ENCODE results near the gene CLDN10.

Gene CLDN10

DNA sequence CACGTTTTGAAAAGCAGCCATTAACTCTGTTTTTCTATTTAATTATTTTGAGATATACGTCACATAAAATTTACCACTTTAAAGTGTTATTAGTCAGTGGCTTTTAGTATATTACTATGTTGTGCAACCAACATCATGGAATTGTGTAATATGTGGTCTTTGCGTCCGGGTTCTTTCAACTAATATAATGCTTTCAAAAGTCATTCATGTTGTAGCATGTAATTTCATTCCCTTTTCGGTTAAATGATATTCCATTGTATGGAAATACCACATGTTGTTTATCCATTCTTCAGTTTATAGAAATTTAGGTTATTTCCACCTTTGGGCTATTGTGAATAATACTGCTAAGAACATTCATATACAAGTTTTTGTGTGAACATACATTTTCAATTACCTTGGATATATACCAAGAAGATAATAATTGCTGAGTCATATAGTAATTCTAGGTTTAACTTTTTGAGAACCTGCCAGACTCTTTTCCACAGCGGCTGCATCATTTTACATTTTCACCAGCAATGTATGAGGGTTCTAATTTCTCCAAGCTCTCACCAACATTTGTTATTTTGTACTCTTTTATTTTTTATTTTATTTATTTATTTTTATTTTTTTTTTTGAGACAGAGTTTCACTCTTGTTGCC is 28.1 kb upstream of the CLDN10 start:
- H3K9me3 Mint-ChIP-seq = no peaks in the 10 kb centered on the region
- H3K4me3 Mint-ChIP-seq = no peak overlapping the region
- no peaks in the 10 kb centered on the region for H3K4me1 Mint-ChIP-seq (ENCODE audit: low read depth)
- H3K27me3 Mint-ChIP-seq (ENCODE audit: low read depth) = peaks cover 7% of the 10 kb centered on the region
- no peak overlapping the region for H3K27ac Mint-ChIP-seq
- H3K36me3 Mint-ChIP-seq (ENCODE audit: low read depth) = no peaks in the 10 kb centered on the region

DNA sequence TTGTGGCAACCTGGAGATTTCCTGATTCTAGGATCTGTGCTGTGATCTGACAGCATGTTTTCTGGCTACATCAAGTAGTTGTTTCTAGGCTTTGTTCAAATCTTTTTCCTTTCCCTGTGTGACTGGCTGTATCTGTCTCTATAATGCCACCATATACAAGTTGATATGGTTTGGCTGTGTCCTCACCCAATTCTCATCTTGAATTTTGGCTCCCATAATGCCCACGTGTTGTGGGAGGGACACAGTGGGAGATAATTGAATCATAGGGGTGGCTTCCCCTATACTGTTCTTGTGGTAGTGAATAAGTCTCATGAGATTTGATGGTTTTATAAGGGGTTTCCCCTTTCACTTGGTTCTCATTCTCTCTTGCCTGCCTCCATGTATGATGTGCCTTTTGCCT is 24.6 kb upstream of the CLDN10 start:
- H3K36me3 Mint-ChIP-seq (ENCODE audit: low read depth) = no peaks in the 10 kb centered on the region
- H3K9me3 Mint-ChIP-seq = no peaks in the 10 kb centered on the region
- H3K4me1 Mint-ChIP-seq (ENCODE audit: low read depth) = no peaks in the 10 kb centered on the region
- no peak overlapping the region for H3K4me3 Mint-ChIP-seq
- H3K27me3 Mint-ChIP-seq (ENCODE audit: low read depth) = peaks cover 10% of the 10 kb centered on the region
- H3K27ac Mint-ChIP-seq = no peak overlapping the region

DNA sequence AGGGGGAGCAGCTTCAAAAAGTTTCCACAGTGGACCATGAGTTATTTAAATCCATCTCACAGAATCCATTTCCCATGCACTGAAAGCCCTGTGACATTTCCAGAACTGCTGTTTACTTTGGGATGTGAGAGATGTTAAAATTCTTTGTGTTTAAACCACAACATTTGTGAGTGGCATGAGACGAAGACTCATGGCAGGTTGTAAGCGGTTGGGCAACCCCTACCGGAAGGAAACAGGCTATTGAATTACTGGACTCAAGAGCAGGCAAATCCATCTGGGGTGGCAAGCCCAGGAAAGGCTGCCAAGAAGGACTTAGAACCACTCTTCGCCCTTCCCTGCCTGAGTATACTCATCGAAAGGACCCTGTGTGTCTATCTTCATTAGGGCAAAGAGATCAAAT is 22.3 kb upstream of the CLDN10 start:
- no peaks in the 10 kb centered on the region for H3K9me3 Mint-ChIP-seq
- no peak overlapping the region for H3K27ac Mint-ChIP-seq
- no peaks in the 10 kb centered on the region for H3K36me3 Mint-ChIP-seq (ENCODE audit: low read depth)
- peaks cover 10% of the 10 kb centered on the region for H3K27me3 Mint-ChIP-seq (ENCODE audit: low read depth)
- no peaks in the 10 kb centered on the region for H3K4me1 Mint-ChIP-seq (ENCODE audit: low read depth)
- H3K4me3 Mint-ChIP-seq = no peak overlapping the region

DNA sequence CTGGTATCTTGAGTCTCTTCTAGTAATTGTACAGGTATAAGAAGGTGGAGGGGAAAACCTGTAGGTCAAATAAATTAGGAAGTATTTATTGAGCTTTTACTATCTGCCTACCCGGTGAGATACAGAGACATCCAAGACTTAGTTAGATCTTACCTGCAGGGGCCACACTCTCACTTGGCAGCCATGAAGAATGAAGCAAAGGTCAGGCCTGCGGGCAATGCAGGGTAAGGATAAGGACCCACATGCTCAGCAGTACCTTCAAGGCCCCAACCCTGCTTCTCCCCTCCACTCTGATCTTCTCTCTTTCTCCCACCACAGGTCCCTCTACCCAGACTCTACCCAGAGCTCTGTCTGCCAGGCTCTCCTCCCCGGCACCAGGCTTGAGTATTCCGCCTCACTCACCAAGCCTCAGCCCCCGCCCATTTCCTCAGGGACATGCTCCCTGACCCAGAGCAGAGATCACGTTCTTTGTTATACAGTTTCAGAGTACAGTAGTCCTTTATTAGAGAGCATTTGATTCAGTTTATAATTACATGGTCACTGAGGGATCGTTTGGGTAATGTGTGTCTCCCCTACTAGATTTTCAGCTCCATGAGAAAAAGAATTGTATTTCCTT is 18.9 kb upstream of the CLDN10 start:
- Mint-ChIP-seq H3K4me3 (no peak overlapping the region), H3K4me1 (ENCODE audit: low read depth) (no peaks in the 10 kb centered on the region), H3K27ac (no peak overlapping the region), H3K9me3 (no peaks in the 10 kb centered on the region), H3K36me3 (ENCODE audit: low read depth) (no peaks in the 10 kb centered on the region), H3K27me3 (ENCODE audit: low read depth) (peaks cover 10% of the 10 kb centered on the region)

DNA sequence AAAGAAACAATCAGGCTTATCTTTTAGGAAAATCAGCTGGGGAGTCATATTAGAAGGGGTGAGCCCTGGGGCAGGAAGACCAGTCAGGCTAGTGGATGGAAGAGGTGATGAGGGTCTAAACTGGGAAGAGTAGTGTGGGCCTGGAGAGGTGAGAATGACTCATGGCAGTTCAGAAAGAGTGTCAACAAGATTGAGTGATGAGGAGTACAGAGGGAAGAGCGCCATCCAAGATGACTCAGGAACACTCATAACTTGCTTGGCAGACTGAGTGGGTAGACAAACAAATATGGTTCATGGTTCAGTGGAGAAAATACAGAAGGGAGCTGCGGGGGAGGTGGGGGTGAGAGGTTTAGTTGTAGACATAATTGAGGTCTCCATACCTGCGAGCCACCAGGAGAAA is 17.3 kb upstream of the CLDN10 start:
- H3K27me3 Mint-ChIP-seq (ENCODE audit: low read depth) = peaks cover 10% of the 10 kb centered on the region
- H3K36me3 Mint-ChIP-seq (ENCODE audit: low read depth) = no peaks in the 10 kb centered on the region
- no peak overlapping the region for H3K27ac Mint-ChIP-seq
- H3K4me1 Mint-ChIP-seq (ENCODE audit: low read depth) = no peaks in the 10 kb centered on the region
- no peak overlapping the region for H3K4me3 Mint-ChIP-seq
- H3K9me3 Mint-ChIP-seq = no peaks in the 10 kb centered on the region

DNA sequence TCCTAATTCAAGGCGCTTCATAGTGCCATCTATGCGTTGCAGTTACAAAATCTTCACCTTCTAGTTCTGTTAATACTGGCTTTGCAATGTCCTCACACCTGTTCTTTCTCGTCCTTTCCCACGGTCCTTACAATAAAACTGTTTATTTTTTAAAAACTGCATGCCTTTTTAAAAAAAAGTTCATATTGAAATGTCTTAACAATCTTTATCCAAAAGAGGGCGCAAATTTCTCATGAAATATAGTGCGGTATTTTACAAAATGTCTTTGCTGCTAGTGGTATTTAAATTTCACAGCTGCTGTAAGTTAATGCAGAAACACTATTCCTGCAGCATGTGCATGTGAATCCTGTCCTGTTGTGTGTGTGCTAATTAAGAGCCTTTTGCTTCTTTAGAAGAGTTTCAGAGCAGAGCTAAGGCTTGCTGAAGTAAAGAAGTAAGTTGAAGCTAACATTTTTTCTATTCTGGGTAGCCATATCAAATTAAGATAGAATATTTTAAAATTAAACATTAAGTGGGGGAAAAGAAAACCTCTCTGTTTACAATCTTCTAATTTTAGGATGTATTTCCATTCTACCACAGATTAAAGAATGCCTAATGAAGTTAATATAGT is 15.8 kb upstream of the CLDN10 start:
- Mint-ChIP-seq H3K27me3 (ENCODE audit: low read depth) (peaks cover 9% of the 10 kb centered on the region), H3K4me3 (no peak overlapping the region)

DNA sequence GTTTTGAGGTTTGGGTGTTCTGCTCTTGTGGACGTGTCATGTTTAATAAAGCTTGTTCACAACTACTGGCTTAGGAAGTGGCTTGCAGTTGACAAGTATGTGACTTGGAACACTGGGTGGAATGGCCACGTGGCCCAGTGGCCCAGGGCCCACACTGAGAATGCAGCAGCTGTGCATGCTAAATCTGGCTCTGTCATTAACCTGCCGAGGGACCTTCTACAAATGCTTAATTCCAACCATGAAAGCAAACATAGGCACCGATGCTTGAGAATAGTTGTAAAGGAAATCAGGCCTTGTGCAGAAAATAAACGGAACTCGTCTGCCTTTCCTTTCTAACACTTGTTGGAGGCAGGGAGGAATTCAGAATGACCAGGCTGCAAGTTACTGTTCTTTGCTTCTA is 11.6 kb upstream of the CLDN10 start:
- no peak overlapping the region for H3K4me3 Mint-ChIP-seq
- peaks cover 7% of the 10 kb centered on the region for H3K27me3 Mint-ChIP-seq (ENCODE audit: low read depth)
- no peak overlapping the region for H3K27ac Mint-ChIP-seq
- no peaks in the 10 kb centered on the region for H3K36me3 Mint-ChIP-seq (ENCODE audit: low read depth)
- H3K4me1 Mint-ChIP-seq (ENCODE audit: low read depth) = no peaks in the 10 kb centered on the region
- H3K9me3 Mint-ChIP-seq = no peaks in the 10 kb centered on the region

More for the DNA sequence above, 15.8 kb upstream of the CLDN10 start:
- Mint-ChIP-seq H3K36me3 (ENCODE audit: low read depth) (no peaks in the 10 kb centered on the region), H3K4me1 (ENCODE audit: low read depth) (no peaks in the 10 kb centered on the region), H3K27ac (no peak overlapping the region), H3K9me3 (no peaks in the 10 kb centered on the region)

DNA sequence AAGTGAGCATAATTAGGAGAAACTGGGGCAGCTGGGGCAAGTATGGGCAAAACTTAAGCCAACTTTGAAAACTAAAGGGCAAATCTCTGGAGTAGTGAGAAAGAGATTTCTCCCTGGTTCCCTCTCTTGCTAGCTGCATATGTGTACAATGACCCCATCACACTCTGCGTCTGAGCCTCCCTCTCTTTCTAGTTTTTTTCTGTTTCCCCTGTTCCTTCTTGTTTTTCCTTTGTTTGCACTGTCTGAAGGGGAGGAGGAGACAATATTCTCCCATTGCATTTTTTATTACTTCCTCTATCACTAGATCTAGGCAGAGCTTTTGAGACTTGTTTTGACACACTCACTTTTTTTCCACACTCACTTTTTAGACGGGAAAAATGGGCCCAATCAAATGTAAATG is 11.2 kb upstream of the CLDN10 start:
- no peaks in the 10 kb centered on the region for H3K4me1 Mint-ChIP-seq (ENCODE audit: low read depth)
- no peaks in the 10 kb centered on the region for H3K9me3 Mint-ChIP-seq
- peaks cover 7% of the 10 kb centered on the region for H3K27me3 Mint-ChIP-seq (ENCODE audit: low read depth)
- H3K4me3 Mint-ChIP-seq = no peak overlapping the region
- no peak overlapping the region for H3K27ac Mint-ChIP-seq
- no peaks in the 10 kb centered on the region for H3K36me3 Mint-ChIP-seq (ENCODE audit: low read depth)

DNA sequence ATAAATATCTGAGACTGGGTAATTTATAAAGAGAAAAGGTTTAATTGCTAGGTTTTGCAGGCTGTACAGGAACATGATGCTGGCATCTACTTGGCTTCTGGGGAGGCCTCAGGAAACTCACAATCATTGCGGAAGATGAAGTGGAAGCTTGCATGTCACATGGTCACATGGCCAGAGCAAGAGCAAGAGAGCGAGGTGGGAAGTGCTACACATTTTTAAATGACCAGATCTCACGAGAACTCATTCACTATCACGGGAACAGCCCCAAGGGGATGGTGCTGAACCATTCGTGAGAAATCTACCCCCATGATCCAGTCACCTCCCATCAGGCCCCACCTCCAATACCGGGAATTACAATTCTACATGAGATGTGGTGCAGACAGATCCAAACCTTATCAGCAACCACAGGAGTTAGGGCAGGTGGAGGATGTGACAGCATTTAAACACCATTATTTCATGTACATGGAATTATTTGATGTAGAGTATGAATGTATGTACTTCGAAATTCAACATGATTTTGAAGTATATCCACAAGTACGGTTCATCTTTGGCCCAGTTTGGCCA is 10.5 kb upstream of the CLDN10 start:
- Mint-ChIP-seq H3K9me3 (no peaks in the 10 kb centered on the region), H3K4me3 (no peak overlapping the region)

DNA sequence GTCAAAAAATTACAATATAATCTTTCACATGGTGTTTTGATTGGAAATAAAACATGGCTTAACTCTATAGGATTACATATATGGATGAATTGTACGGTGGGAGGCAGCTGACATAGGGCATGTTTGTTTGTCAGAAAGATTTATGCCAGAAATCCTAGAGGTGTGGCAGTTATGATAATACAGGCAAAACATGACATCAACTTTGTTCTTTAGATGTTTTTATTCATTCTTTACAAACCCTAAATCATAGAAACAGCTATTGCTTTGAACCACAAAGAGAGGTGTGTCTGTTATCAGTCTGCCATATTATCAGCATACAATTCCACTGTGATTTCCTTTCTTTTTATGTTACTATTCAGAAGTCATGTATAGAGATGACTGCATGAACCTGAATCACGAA is 8.2 kb upstream of the CLDN10 start:
- Mint-ChIP-seq H3K27ac (no peak overlapping the region), H3K27me3 (ENCODE audit: low read depth) (peaks cover 14% of the 10 kb centered on the region), H3K4me1 (ENCODE audit: low read depth) (no peaks in the 10 kb centered on the region), H3K4me3 (no peak overlapping the region), H3K36me3 (ENCODE audit: low read depth) (no peaks in the 10 kb centered on the region), H3K9me3 (no peaks in the 10 kb centered on the region)

More for the DNA sequence above, 10.5 kb upstream of the CLDN10 start:
- Mint-ChIP-seq H3K27me3 (ENCODE audit: low read depth) (peaks cover 3% of the 10 kb centered on the region), H3K27ac (no peak overlapping the region), H3K4me1 (ENCODE audit: low read depth) (no peaks in the 10 kb centered on the region), H3K36me3 (ENCODE audit: low read depth) (no peaks in the 10 kb centered on the region)

DNA sequence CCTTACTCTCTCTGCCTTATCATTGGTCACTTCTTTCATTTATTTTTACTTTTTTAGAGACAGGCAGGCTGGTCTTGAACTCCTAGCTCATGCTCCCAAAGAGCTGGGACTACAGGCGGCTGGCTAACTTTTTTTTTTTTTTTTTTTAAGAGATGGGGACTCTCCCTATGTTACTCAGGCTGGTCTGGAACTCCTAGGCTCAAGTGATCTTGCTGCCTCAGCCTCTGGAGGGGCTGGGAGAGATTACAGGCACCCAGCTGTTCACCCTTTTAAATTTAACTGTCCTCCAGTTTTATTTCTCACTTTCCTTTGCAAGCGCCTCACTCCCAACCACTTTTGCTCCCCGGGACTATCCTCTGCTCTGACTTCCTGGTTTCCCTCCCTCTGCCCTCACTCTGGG is 5.6 kb upstream of the CLDN10 start:
- peaks cover 37% of the 10 kb centered on the region for H3K27me3 Mint-ChIP-seq (ENCODE audit: low read depth)
- no peak overlapping the region for H3K4me3 Mint-ChIP-seq
- peaks cover 4% of the 10 kb centered on the region for H3K4me1 Mint-ChIP-seq (ENCODE audit: low read depth)
- no peaks in the 10 kb centered on the region for H3K9me3 Mint-ChIP-seq
- no peaks in the 10 kb centered on the region for H3K36me3 Mint-ChIP-seq (ENCODE audit: low read depth)
- H3K27ac Mint-ChIP-seq = no peak overlapping the region

DNA sequence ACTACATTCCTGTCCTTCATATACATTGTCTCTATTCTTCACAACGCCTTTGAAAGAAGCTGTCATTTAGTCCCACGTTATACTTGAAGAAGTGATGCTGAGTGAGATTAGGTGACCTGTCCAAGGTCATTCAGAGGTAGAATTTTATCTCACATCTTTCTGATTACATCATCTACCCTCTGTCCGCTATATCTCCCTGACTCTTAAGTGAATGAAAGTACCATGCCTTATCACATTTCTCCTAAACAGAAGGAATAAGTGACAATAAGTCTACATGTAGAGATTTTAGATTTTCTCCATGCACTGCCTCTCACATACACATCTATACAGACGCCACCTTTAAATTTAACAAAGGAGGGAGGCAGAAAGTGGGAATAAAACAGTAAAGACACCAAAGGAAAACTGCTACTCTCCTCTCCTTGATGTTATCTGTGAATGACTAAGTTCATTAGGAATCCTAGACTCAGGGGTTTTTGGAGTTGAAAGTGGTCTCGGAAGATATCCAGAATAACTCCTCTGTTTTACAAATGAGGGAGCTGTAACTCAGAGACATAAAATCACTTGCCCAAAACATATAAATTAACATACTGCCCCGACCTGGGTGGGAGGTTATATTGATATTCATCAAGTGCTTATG is 4.9 kb upstream of the CLDN10 start:
- Mint-ChIP-seq H3K27ac (no peak overlapping the region), H3K27me3 (ENCODE audit: low read depth) (peaks cover 36% of the 10 kb centered on the region), H3K36me3 (ENCODE audit: low read depth) (no peaks in the 10 kb centered on the region), H3K4me1 (ENCODE audit: low read depth) (peaks cover 5% of the 10 kb centered on the region), H3K4me3 (no peak overlapping the region), H3K9me3 (no peaks in the 10 kb centered on the region)

DNA sequence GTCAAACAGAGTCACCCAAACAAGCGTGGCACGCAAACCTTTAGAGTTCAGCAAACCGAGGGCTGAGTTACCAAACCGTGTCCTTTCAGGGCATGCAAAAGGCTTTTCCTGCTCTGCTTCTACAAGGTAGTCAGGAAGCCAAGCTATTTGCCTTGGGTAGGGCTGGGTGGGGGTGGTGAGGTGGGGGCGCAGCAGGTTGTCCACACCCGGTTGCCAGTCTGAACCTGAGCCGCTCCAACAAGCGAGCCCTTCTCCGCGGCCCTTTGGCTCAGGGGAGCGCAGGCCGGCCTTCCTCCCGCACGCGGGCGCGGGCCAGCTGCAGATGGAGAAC is 347 bp upstream of the CLDN10 start:
- Mint-ChIP-seq H3K27me3 (ENCODE audit: low read depth) (peaks cover 64% of the 10 kb centered on the region), H3K9me3 (no peaks in the 10 kb centered on the region), H3K36me3 (ENCODE audit: low read depth) (peaks cover 2% of the 10 kb centered on the region), H3K4me1 (ENCODE audit: low read depth) (peaks cover 7% of the 10 kb centered on the region), H3K4me3 (no peak overlapping the region), H3K27ac (no peak overlapping the region)

DNA sequence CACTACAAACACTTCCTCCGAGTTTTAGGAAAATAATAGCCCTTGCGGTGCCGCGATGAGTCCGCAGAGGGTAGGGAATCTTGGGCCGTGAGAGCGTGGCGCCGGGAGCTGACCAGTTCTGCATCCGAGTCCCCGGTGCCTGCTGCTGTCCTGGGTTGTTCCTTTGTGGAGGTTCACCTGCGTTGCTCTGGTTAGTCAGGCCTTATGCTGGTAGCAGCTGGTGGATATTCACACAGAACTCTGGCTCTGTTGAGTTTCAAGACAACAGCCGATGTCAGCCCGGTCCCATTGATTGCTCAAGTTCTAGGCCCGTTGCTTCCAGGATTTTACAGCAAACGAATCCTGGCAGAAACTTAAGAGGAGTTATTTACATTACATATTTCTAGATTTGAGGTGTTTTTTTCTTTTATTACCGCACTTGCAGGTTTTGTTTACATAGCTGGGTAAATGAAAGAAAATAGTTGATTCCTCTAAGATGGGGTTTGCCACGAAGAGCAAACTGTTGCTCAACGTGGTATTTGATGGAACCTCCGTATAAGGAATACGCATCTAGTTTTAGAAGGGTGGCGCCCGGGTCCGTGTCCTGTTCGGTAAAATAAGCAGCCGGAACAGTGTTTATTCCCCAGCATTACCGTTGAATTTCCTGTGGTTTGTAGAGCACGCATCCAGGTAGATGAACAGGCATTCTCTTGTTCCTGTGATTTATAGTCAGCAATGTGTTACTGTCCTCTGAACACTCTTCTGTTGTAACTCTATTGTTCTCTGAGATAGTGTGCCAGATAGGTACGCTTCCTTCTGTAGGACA is 1.3 kb downstream of the CLDN10 start:
- Mint-ChIP-seq H3K27ac (no peak overlapping the region), H3K36me3 (ENCODE audit: low read depth) (peaks cover 2% of the 10 kb centered on the region), H3K4me1 (ENCODE audit: low read depth) (peaks cover 7% of the 10 kb centered on the region), H3K4me3 (peak overlapping the region; percentile 16), H3K9me3 (no peaks in the 10 kb centered on the region), H3K27me3 (ENCODE audit: low read depth) (peaks cover 60% of the 10 kb centered on the region)
